Esophagus (tissue), 2 donors: Measurements from ENCODE around the gene TRIP10. TPM values are rescaled to one million over a fixed set of nuclear protein-coding genes. Genes with fewer than 3 reads are reported as not detected.
"Not testable (repeated sequence)": the region's sequence is repeated elsewhere in the genome, so short reads cannot be mapped to it uniquely, and the experiment has no call there.

ENCODE experiments used
- H3K27ac ChIP-seq, 2 donors: one replicate each; pipeline ENCODE4 v1.5.1; 2013; ENCODE audit warnings: low read depth in 2 of 2, mild to moderate bottlenecking in 2 of 2, inconsistent platforms in 1 of 2, low read length in 1 of 2, moderate library complexity in 1 of 2
- H3K27me3 ChIP-seq, 2 donors: one replicate each; pipeline ENCODE4 v1.6.1; 2013; ENCODE audit warnings: low read length in 2 of 2, control low read depth in 1 of 2, mild to moderate bottlenecking in 1 of 2; ENCODE audit not compliant: insufficient read depth in 2 of 2, control insufficient read depth in 1 of 2
- H3K36me3 ChIP-seq, 2 donors: one replicate each; pipeline ENCODE4 v1.6.1; 2013; ENCODE audit warnings: low read length in 1 of 2; ENCODE audit not compliant: control insufficient read depth in 2 of 2, insufficient read depth in 2 of 2
- H3K4me1 ChIP-seq, 2 donors: one replicate each; pipeline ENCODE4 v1.6.1; 2013; ENCODE audit warnings: low read length in 1 of 2; ENCODE audit not compliant: control insufficient read depth in 2 of 2, insufficient read depth in 2 of 2
- H3K4me3 ChIP-seq, 2 donors: one replicate each; pipeline ENCODE4 v1.5.1; 2013; ENCODE audit warnings: low read length in 2 of 2, mild to moderate bottlenecking in 2 of 2, low read depth in 1 of 2, moderate library complexity in 1 of 2
- H3K9me3 ChIP-seq, 2 donors: one replicate each; pipeline ENCODE4 v1.6.1; 2013; ENCODE audit warnings: mild to moderate bottlenecking in 2 of 2, low read depth in 1 of 2, low read length in 1 of 2, moderate library complexity in 1 of 2; ENCODE audit not compliant: control insufficient read depth in 2 of 2, insufficient read depth in 1 of 2
- WGBS, 2 donors: extraction: QIAGEN DNeasy Blood & Tissue Kit; methylation state at CpG; one replicate each; pipeline ENCODE4 v1.1.7; 2013; 5-methylcytosine and 5-hydroxymethylcytosine counted together
- polyA plus RNA-seq, 2 donors: library from polyadenylated mRNA; stranded (reverse); fragments of 200-250 nt; gene quantifications; one replicate each; pipeline ENCODE4 v1.2.3, GENCODE V29; 2013
- donor health status: healthy with polysubstance abuse.
- donor health status: Bipolar disorder and iron deficiency.

Gene TRIP10
- polyA plus RNA-seq, 2 donors, result 191 to 519 TPM

DNA sequence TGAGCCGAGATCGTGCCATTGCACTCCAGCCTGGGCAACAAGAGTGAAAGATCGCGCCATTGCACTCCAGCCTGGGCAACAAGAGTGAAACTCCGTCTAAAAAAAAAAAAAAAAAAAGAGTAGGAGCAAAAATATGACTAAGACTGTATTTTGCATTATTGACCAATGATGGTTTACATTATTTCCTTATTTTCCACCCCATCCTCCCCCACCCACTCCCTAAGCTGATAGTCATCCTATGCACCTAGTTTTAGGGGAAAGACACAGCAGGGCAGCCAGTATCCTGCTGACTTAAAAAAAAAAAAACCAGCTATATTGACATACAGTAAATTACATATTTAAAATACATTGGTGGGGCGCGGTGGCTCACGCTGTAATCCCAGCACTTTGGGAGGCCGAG is 58.2 kb downstream of the TRIP10 start:
- no peak overlapping the region for H3K4me3 ChIP-seq
- peaks cover 5 to 8% of the 10 kb centered on the region in 2 donors for H3K4me1 ChIP-seq
- 77 to 80% methylated on average over 9 of the region's 9 CpGs for WGBS, 2 donors
- H3K36me3 ChIP-seq, result no peaks in the 10 kb centered on the region
- H3K27me3 ChIP-seq, result no peaks in the 10 kb centered on the region
- peaks cover 0 to 7% of the 10 kb centered on the region in 2 donors for H3K9me3 ChIP-seq
- H3K27ac ChIP-seq, result no peak overlapping the region

DNA sequence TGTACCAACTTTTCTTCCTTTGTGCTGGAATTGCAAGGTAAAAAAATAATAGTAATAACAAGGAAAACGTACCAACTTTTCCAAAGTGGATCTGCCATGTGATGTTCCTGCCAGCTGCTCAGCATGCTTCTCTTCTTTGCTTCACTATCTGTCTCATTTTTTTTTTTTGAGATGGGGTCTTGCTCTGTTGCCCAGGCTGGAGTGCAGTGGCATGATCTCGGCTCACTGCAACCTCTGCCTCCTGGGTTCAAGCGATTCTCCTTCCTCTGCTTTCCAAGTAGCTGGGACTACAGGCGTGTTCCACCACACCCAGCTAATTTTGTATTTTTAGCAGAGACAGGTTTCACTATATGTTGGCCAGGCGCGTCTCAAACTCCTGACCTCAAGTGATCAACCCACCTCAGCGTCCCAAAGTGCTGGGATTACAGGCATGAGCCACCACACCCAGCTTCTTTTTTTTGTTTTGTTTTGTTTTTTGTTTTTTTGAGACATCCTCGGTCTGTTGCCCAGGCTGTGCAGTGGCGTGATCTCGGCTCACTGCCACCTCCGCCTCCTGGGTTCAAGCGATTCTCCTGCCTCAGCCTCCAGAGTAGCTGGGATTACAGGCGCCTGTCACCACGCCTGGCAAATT is 60.8 kb downstream of the TRIP10 start:
- not testable (repeated sequence) for H3K4me1 ChIP-seq, H3K4me3 ChIP-seq, H3K36me3 ChIP-seq, H3K9me3 ChIP-seq, H3K27me3 ChIP-seq
- H3K27ac ChIP-seq, result peak overlapping the region; percentile 82 to 92
- WGBS, 2 donors, result 60 to 68% methylated on average over 14 of the region's 14 CpGs

DNA sequence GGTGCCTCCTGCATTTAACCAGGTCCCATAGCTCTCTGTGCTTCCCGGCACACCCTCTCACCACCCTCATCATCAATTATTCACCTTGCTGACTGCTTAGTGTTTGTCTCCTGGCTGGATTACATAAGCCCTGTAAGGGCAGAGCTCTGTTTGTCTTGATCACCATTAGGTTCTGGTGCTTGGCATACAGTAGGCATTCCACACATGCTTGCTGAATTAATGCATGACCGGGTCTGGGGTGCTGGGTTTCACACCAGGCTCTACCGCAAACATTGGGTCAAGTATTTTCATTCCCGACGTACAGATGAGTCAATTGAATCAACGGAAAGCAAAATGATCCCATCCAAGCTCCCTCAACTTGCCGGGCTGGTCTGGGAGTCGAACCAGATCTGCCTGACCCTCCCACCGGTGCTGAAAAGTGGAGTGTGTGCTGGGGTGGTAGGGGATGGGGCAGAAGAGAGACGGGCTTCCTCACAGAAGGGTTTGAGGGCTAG is 61.6 kb downstream of the TRIP10 start:
- Histone ChIP-seq H3K36me3 (no peaks in the 10 kb centered on the region), H3K27ac (peak overlapping the region; percentile 82 to 92), H3K4me1 (peaks cover 5 to 8% of the 10 kb centered on the region in 2 donors), H3K4me3 (peak overlapping the region; percentile 25 to 39), H3K9me3 (no peaks in the 10 kb centered on the region), H3K27me3 (no peaks in the 10 kb centered on the region)
- WGBS, 2 donors, result 19 to 20% methylated on average over 10 of the region's 10 CpGs

Other genes with a start within 250 kb of the TRIP10 start
- under 1 TPM; 0.06 to 0.16 TPM for gene TUBB4A, start 237.4 kb upstream of the TRIP10 start, polyA plus RNA-seq
- gene TNFSF9, start 208.7 kb upstream of the TRIP10 start, polyA plus RNA-seq, result 1 to 10 TPM; 4.8 to 8.2 TPM
- gene CD70, start 148.5 kb upstream of the TRIP10 start, polyA plus RNA-seq, result under 1 TPM; 0.20 to 0.26 TPM
- gene TNFSF14, start 69.5 kb upstream of the TRIP10 start, polyA plus RNA-seq, result under 1 TPM; 0.49 to 0.98 TPM
- 100 to 1,000 TPM in 1 of 2 donors, 10 to 100 TPM in 1; 25.6 to 137 TPM for gene C3, start 19.0 kb upstream of the TRIP10 start, polyA plus RNA-seq
- 10 to 100 TPM; 55.8 to 93.8 TPM for gene GPR108, start 2.1 kb upstream of the TRIP10 start, polyA plus RNA-seq
- 10 to 100 TPM; 29.6 to 48.7 TPM for gene SH2D3A, start 27.8 kb downstream of the TRIP10 start, polyA plus RNA-seq
- gene VAV1, start 33.0 kb downstream of the TRIP10 start, polyA plus RNA-seq, result 1 to 10 TPM; 1.3 to 8.4 TPM
- under 1 TPM in 1 of 2 donors, not detected in 1; 0.06 TPM for gene ADGRE1, start 147.9 kb downstream of the TRIP10 start, polyA plus RNA-seq